HEK293 (cell line): ENCODE data around the gene MAP3K4.

Experiments used
- CTCF ChIA-PET: fragments of 350-600 bp; formaldehyde crosslinking; extraction: SDS; loops from one replicate; lab custom pipeline; 2021; ENCODE audit warnings: antibody characterized with exemption; lab: Yijun Ruan, JAX
- POLR2A ChIA-PET: fragments of 300-600 bp; formaldehyde crosslinking; extraction: SDS; loops from one replicate; lab custom pipeline; 2020; ENCODE audit warnings: antibody characterized with exemption, inconsistent platforms; lab: Yijun Ruan, JAX
- H3K27ac ChIP-seq: fragments of 200-500 bp; sonication (Bioruptor generic); 2 replicates; pipeline ENCODE4 v1.5.1; 2014; ENCODE audit warnings: low read depth, low read length, control low read depth, inconsistent platforms; ENCODE audit errors: extremely low read depth
- H3K36me3 ChIP-seq, 2 experiments: fragments of 200-500 bp in 1 of 2; sonication (Bioruptor generic) in 1 of 2; 1 replicate in 1 of 2; 2 replicates in 1 of 2; pipeline ENCODE4 v1.5.1; 2014 to 2017; ENCODE audit warnings: inconsistent platforms in 2 of 2, low read length in 2 of 2; ENCODE audit not compliant: control insufficient read depth in 2 of 2, insufficient read depth in 1 of 2
- H3K4me1 ChIP-seq: fragments of 200-500 bp; sonication (Bioruptor generic); 2 replicates; pipeline ENCODE4 v1.5.1; 2014; ENCODE audit warnings: mild to moderate bottlenecking, low read length, inconsistent platforms; ENCODE audit not compliant: control insufficient read depth, insufficient read depth
- H3K4me3 ChIP-seq: 2 replicates; pipeline ENCODE4 v1.5.1; 2011; ENCODE audit warnings: low read depth, mild to moderate bottlenecking, control low read depth, low read length, moderate library complexity
- H3K9me3 ChIP-seq: fragments of 200-500 bp; sonication (Bioruptor generic); 2 replicates; pipeline ENCODE4 v1.5.1; 2014; ENCODE audit warnings: low read depth, low read length, inconsistent platforms; ENCODE audit not compliant: control insufficient read depth, insufficient read depth
- AEBP2 ChIP-seq: fragments of 450-650 bp; formaldehyde crosslinking; IDR thresholded peaks from 2 replicates; pipeline ENCODE4 v1.5.1; 2016; ENCODE audit warnings: missing biosample characterization, missing genetic modification characterization, borderline replicate concordance
- SP3 ChIP-seq: fragments of 450-650 bp; formaldehyde crosslinking; IDR thresholded peaks from 2 replicates; pipeline ENCODE4 v1.5.1; 2016; ENCODE audit warnings: missing biosample characterization, missing genetic modification characterization
- TCF7L2 ChIP-seq: IDR thresholded peaks from 2 replicates; pipeline ENCODE4 v1.6.1; 2011; ENCODE audit warnings: low read depth, mild to moderate bottlenecking, inconsistent platforms, low read length, moderate library complexity, borderline replicate concordance
- ZBTB17 ChIP-seq: fragments of 450-650 bp; formaldehyde crosslinking; IDR thresholded peaks from 2 replicates; pipeline ENCODE4 v1.5.1; 2016; ENCODE audit warnings: missing biosample characterization, missing genetic modification characterization
- ZFP3 ChIP-seq: fragments of 450-650 bp; formaldehyde crosslinking; IDR thresholded peaks from 2 replicates; pipeline ENCODE4 v1.5.1; 2016; ENCODE audit warnings: low read depth, missing biosample characterization, missing genetic modification characterization
- ZFP37 ChIP-seq: fragments of 450-650 bp; formaldehyde crosslinking; IDR thresholded peaks from 2 replicates; pipeline ENCODE4 v1.5.1; 2016; ENCODE audit warnings: missing biosample characterization, missing genetic modification characterization
- ZNF16 ChIP-seq: fragments of 450-650 bp; formaldehyde crosslinking; IDR thresholded peaks from 2 replicates; pipeline ENCODE4 v1.5.1; 2016; ENCODE audit warnings: low read depth, missing biosample characterization, missing genetic modification characterization
- ZNF23 ChIP-seq: fragments of 450-650 bp; formaldehyde crosslinking; IDR thresholded peaks from 2 replicates; pipeline ENCODE4 v1.5.1; 2016; ENCODE audit warnings: missing biosample characterization, missing genetic modification characterization, borderline replicate concordance
- ZNF473 ChIP-seq: fragments of 450-650 bp; formaldehyde crosslinking; IDR thresholded peaks from 2 replicates; pipeline ENCODE4 v1.5.1; 2017; ENCODE audit warnings: missing biosample characterization, missing genetic modification characterization
- ZNF530 ChIP-seq: fragments of 450-650 bp; formaldehyde crosslinking; IDR thresholded peaks from 2 replicates; pipeline ENCODE4 v1.5.1; 2016; ENCODE audit warnings: low read depth, missing biosample characterization, missing genetic modification characterization
- ZNF555 ChIP-seq: fragments of 450-650 bp; formaldehyde crosslinking; conservative IDR thresholded peaks from 2 replicates; pipeline ENCODE4 v1.5.1; 2017; ENCODE audit warnings: missing biosample characterization, mild to moderate bottlenecking, missing genetic modification characterization, inconsistent platforms
- ZNF610 ChIP-seq: fragments of 450-650 bp; formaldehyde crosslinking; IDR thresholded peaks from 2 replicates; pipeline ENCODE4 v1.5.1; 2016; ENCODE audit warnings: missing biosample characterization, missing genetic modification characterization, borderline replicate concordance
- ZNF629 ChIP-seq: fragments of 450-650 bp; formaldehyde crosslinking; IDR thresholded peaks from 2 replicates; pipeline ENCODE4 v1.5.1; 2017; ENCODE audit warnings: missing biosample characterization, missing genetic modification characterization
- ZNF654 ChIP-seq: fragments of 450-650 bp; formaldehyde crosslinking; IDR thresholded peaks from 2 replicates; pipeline ENCODE4 v1.5.1; 2016; ENCODE audit warnings: low read depth, missing biosample characterization, missing genetic modification characterization
- ZNF707 ChIP-seq: fragments of 450-650 bp; formaldehyde crosslinking; IDR thresholded peaks from 2 replicates; pipeline ENCODE4 v1.5.1; 2016; ENCODE audit warnings: missing biosample characterization, missing genetic modification characterization
- ZNF830 ChIP-seq: fragments of 450-650 bp; IDR thresholded peaks from 2 replicates; pipeline ENCODE4 v1.5.0; 2018; ENCODE audit warnings: missing biosample characterization, missing genetic modification characterization, low read depth, mild to moderate bottlenecking, moderate library complexity
- ZSCAN23 ChIP-seq: fragments of 450-650 bp; formaldehyde crosslinking; IDR thresholded peaks from 2 replicates; pipeline ENCODE4 v1.5.1; 2016; ENCODE audit warnings: missing biosample characterization, missing genetic modification characterization
- ZXDB ChIP-seq: fragments of 450-650 bp; formaldehyde crosslinking; IDR thresholded peaks from 2 replicates; pipeline ENCODE4 v1.5.1; 2016; ENCODE audit warnings: missing biosample characterization, missing genetic modification characterization

The MAP3K4 gene

GRCh38 chr6:161161121-161161520 is 169.6 kb downstream of the MAP3K4 start:
- ChIA-PET CTCF (interaction anchor here (1.0 kb wide), 1 partner anchor 230 kb away, joined by 4 read pairs; no protein-coding TSS in a partner anchor), POLR2A (no interaction called here)
- H3K36me3 ChIP-seq = peaks cover 0 to 62% of the 10 kb centered on the region in 2 experiments; a peak in 2 of 3 replicates
- no peaks in the 10 kb centered on the region for H3K9me3 ChIP-seq
- TF ChIP-seq ZNF654 = no peak
- no peak for TF ChIP-seq ZFP3 (tag by site-specific recombination)
- no peak for TF ChIP-seq ZNF23 (tag by site-specific recombination)
- TF ChIP-seq ZNF830 (tag by site-specific recombination) = no peak
- TF ChIP-seq ZBTB17 (tag by site-specific recombination) = no peak
- TF ChIP-seq ZNF707 (tag by site-specific recombination) = no peak
- no peak for TF ChIP-seq TCF7L2
- no peak for TF ChIP-seq AEBP2 (tag by site-specific recombination)
- no peak for TF ChIP-seq ZNF16 (tag by site-specific recombination)
- no peak for TF ChIP-seq ZNF610 (tag by site-specific recombination)
- TF ChIP-seq ZNF555 = no peak
- TF ChIP-seq SP3 (tag by site-specific recombination) = no peak
- TF ChIP-seq ZNF473 (tag by site-specific recombination) = no peak
- no peak overlapping the region for H3K27ac ChIP-seq
- no peaks in the 10 kb centered on the region for H3K4me1 ChIP-seq
- no peak overlapping the region for H3K4me3 ChIP-seq

GRCh38 chr6:161161889-161162624 is 170.5 kb downstream of the MAP3K4 start:
- H3K36me3 ChIP-seq = peaks cover 0 to 65% of the 10 kb centered on the region in 2 experiments; a peak in 2 of 3 replicates
- TF ChIP-seq ZXDB (tag by site-specific recombination) = no peak
- TF ChIP-seq ZNF530 (tag by site-specific recombination) = no peak
- TF ChIP-seq ZNF707 (tag by site-specific recombination) = no peak
- TF ChIP-seq ZFP37 (tag by site-specific recombination) = no peak
- TF ChIP-seq, all 188 proteins: peak for 0
- ChIA-PET POLR2A (no interaction called here), CTCF (interaction anchor here (1.0 kb wide), 1 partner anchor 231 kb away, joined by 4 read pairs; no protein-coding TSS in a partner anchor)
- Histone ChIP-seq H3K4me3 (no peak overlapping the region), H3K4me1 (no peaks in the 10 kb centered on the region), H3K9me3 (no peaks in the 10 kb centered on the region), H3K27ac (no peak overlapping the region)

GRCh38 chr6:161162722-161163121 is 171.2 kb downstream of the MAP3K4 start:
- no peaks in the 10 kb centered on the region for H3K4me1 ChIP-seq
- no peak overlapping the region for H3K27ac ChIP-seq
- POLR2A ChIA-PET = no interaction called here
- peaks cover 0 to 65% of the 10 kb centered on the region in 2 experiments; a peak in 2 of 3 replicates for H3K36me3 ChIP-seq
- TF ChIP-seq ZNF629 (no peak), ZSCAN23 (no peak)
- H3K4me3 ChIP-seq = no peak overlapping the region
- CTCF ChIA-PET = no interaction called here
- no peaks in the 10 kb centered on the region for H3K9me3 ChIP-seq
